ENCODE results near the gene POGLUT2. TPM values are rescaled to one million over a fixed set of nuclear protein-coding genes. Genes with fewer than 3 reads are reported as not detected.

POGLUT2 gene
- total RNA-seq, 1 donor from 2014 or later, result 5.1 TPM

DNA sequence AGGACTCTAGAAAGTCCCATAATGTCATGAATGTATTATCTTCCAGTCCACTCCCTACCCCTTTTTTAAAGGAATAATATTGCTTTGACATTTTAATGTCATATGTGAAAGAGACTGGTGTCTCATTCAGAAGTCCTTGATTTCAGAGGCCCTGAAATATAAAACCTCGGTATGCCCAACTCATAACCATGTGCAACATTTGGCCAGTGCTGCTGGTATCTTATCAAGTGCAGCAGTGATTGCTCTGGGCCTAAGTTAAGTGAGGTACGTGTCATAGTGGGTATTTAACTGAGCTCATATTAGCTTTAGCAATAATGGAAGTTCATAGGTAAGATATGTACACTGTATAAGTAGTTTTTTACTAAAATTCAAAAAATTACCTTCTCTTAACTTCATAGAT lies 39.9 kb downstream of the POGLUT2 start:
- no peak for ATAC-seq
- intact Hi-C loops (cut with DNase I), result no loop called here
- Histone ChIP-seq H3K36me3 (no peaks in the 10 kb centered on the region), H3K4me1 (no peaks in the 10 kb centered on the region), H3K4me3 (no peak overlapping the region), H3K27ac (no peak overlapping the region), H3K9me3 (no peaks in the 10 kb centered on the region), H3K27me3 (no peaks in the 10 kb centered on the region)
- no peak for DNase-seq
- TF ChIP-seq CTCF (IDR thresholded peaks at IDR 0.05), result no peak

- no peak overlapping the region for H3K4me3 ChIP-seq
- no peak overlapping the region for H3K27ac ChIP-seq
- H3K27me3 ChIP-seq, result no peaks in the 10 kb centered on the region
- no peaks in the 10 kb centered on the region for H3K4me1 ChIP-seq
- H3K36me3 ChIP-seq, result no peaks in the 10 kb centered on the region
- ATAC-seq (no peak), DNase-seq (no peak)
- TF ChIP-seq CTCF (IDR thresholded peaks at IDR 0.05), result no peak
- H3K9me3 ChIP-seq, result no peaks in the 10 kb centered on the region
- intact Hi-C loops (cut with DNase I), result no loop called here
These were observed 41.8 kb downstream of the POGLUT2 start for GRCh38 chr13:102757006-102757405.

GRCh38 chr13:102751886-102752285 lies 46.9 kb downstream of the POGLUT2 start:
- no peak for TF ChIP-seq CTCF (IDR thresholded peaks at IDR 0.05)
- ATAC-seq (no peak), DNase-seq (no peak)
- Histone ChIP-seq H3K4me3 (no peak overlapping the region), H3K36me3 (no peaks in the 10 kb centered on the region), H3K9me3 (no peaks in the 10 kb centered on the region), H3K27me3 (no peaks in the 10 kb centered on the region), H3K4me1 (no peaks in the 10 kb centered on the region), H3K27ac (no peak overlapping the region)
- intact Hi-C loops (cut with DNase I), result no loop called here

- TF ChIP-seq CTCF (IDR thresholded peaks at IDR 0.05), result no peak
- Histone ChIP-seq H3K4me3 (no peak overlapping the region), H3K27ac (no peak overlapping the region), H3K36me3 (no peaks in the 10 kb centered on the region), H3K9me3 (no peaks in the 10 kb centered on the region), H3K27me3 (no peaks in the 10 kb centered on the region), H3K4me1 (no peaks in the 10 kb centered on the region)
- intact Hi-C loops (cut with DNase I), result no loop called here
- DNase-seq (no peak), ATAC-seq (no peak)
These were observed 56.3 kb downstream of the POGLUT2 start for GRCh38 chr13:102742506-102742905.

DNA sequence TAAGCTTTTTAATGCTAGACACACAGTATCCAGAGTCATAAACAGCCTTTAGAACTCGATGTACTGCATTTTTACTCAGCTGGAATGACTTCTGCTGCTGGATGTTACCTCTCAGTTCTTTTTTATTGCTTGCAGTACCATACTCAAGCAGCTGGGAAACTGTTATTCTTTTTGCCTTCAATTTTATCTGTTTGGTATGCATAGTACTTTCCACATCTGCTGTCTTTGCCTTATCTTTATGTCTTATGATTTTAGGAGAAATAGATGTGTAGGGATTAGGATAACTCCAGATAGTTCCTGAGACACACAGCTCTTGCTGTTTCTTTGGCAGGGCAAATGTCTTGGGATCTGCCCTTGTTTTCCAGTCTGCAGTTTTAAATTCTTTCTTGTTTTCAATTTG lies 56.7 kb downstream of the POGLUT2 start:
- no peak for TF ChIP-seq CTCF (IDR thresholded peaks at IDR 0.05)
- no peaks in the 10 kb centered on the region for H3K36me3 ChIP-seq
- no peak overlapping the region for H3K4me3 ChIP-seq
- intact Hi-C loops (cut with DNase I), result no loop called here
- no peak overlapping the region for H3K27ac ChIP-seq
- no peak for DNase-seq
- no peaks in the 10 kb centered on the region for H3K4me1 ChIP-seq
- H3K9me3 ChIP-seq, result no peaks in the 10 kb centered on the region
- no peak for ATAC-seq
- H3K27me3 ChIP-seq, result no peaks in the 10 kb centered on the region

Other genes with a start within 250 kb of the POGLUT2 start
- gene TPP2, start 202.0 kb downstream of the POGLUT2 start, total RNA-seq, result 43.4 TPM
- not detected for gene METTL21C, start 103.9 kb downstream of the POGLUT2 start, total RNA-seq
- 5.8 TPM for gene TEX30, start 25.2 kb downstream of the POGLUT2 start, total RNA-seq
- gene BIVM, start 143 bp upstream of the POGLUT2 start, total RNA-seq, result 16.1 TPM
- gene ERCC5, start 47.1 kb upstream of the POGLUT2 start, total RNA-seq, result 50.7 TPM